ENCODE data around the gene CALM1. TPM values are rescaled to one million over a fixed set of nuclear protein-coding genes. Genes with fewer than 3 reads are reported as not detected.

Gene CALM1
- total RNA-seq, 2 donors from 2014 or later, result 355 to 493 TPM

GRCh38 chr14:90451443-90451842 is 54.6 kb downstream of the CALM1 start:
- H3K4me3 ChIP-seq, result no peak overlapping the region
- H3K9me3 ChIP-seq, result peaks cover 6% of the 10 kb centered on the region
- H3K27ac ChIP-seq, result no peak overlapping the region
- H3K27me3 ChIP-seq (replicated peaks; ENCODE audit: insufficient read depth), result no peaks in the 10 kb centered on the region
- H3K4me1 ChIP-seq (ENCODE audit: control insufficient read depth in 1 of 2, low read depth in 2 of 2), result peaks cover 0 to 12% of the 10 kb centered on the region in 2 donors
- DNase-seq (ENCODE audit: low spot score) (no peak), ATAC-seq (ENCODE audit: insufficient number of reproducible peaks, low FRiP score, low read depth) (no peak)
- no peaks in the 10 kb centered on the region for H3K36me3 ChIP-seq
- no peak for TF ChIP-seq CTCF (IDR thresholded peaks at IDR 0.05)

DNA sequence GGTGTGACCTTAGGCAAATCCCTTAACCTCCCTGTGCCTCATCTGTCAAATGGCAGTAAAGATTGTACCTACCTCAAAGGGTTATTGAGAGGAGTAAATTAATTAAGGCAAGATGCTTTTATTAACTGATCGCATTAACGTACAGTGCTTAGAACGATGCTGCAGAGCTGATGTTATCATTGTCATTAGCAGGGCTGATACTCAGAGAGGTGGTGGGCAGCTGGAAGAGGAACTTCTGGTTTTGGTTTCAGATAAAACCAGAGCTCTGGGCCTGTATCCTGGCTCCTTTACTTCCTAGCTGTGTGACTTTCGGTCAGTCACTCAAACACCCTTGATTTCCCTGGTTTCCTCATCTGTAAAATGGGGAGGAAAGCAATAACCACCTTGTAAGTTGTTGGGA is 55.1 kb downstream of the CALM1 start:
- H3K4me1 ChIP-seq (ENCODE audit: control insufficient read depth in 1 of 2, low read depth in 2 of 2), result peaks cover 0 to 12% of the 10 kb centered on the region in 2 donors
- H3K4me3 ChIP-seq, result no peak overlapping the region
- no peak for TF ChIP-seq CTCF (IDR thresholded peaks at IDR 0.05)
- H3K36me3 ChIP-seq, result no peaks in the 10 kb centered on the region
- ATAC-seq (ENCODE audit: insufficient number of reproducible peaks, low FRiP score, low read depth) (no peak), DNase-seq (ENCODE audit: low spot score) (no peak)
- H3K27me3 ChIP-seq (replicated peaks; ENCODE audit: insufficient read depth), result no peaks in the 10 kb centered on the region
- H3K27ac ChIP-seq, result no peak overlapping the region
- peaks cover 6% of the 10 kb centered on the region for H3K9me3 ChIP-seq

GRCh38 chr14:90452366-90452765 is 55.5 kb downstream of the CALM1 start:
- no peak for TF ChIP-seq CTCF (IDR thresholded peaks at IDR 0.05)
- no peak for DNase-seq (ENCODE audit: low spot score)
- no peak overlapping the region for H3K27ac ChIP-seq
- no peaks in the 10 kb centered on the region for H3K36me3 ChIP-seq
- no peaks in the 10 kb centered on the region for H3K27me3 ChIP-seq (replicated peaks; ENCODE audit: insufficient read depth)
- H3K9me3 ChIP-seq, result peaks cover 5% of the 10 kb centered on the region
- no peak overlapping the region for H3K4me3 ChIP-seq
- ATAC-seq (ENCODE audit: insufficient number of reproducible peaks, low FRiP score, low read depth), result no peak
- peaks cover 0 to 12% of the 10 kb centered on the region in 2 donors for H3K4me1 ChIP-seq (ENCODE audit: control insufficient read depth in 1 of 2, low read depth in 2 of 2)

GRCh38 chr14:90453401-90453951 is 56.6 kb downstream of the CALM1 start:
- ATAC-seq (ENCODE audit: insufficient number of reproducible peaks, low FRiP score, low read depth), result no peak
- peaks cover 0 to 12% of the 10 kb centered on the region in 2 donors for H3K4me1 ChIP-seq (ENCODE audit: control insufficient read depth in 1 of 2, low read depth in 2 of 2)
- H3K36me3 ChIP-seq, result no peaks in the 10 kb centered on the region
- no peak for DNase-seq (ENCODE audit: low spot score)
- no peak for TF ChIP-seq CTCF (IDR thresholded peaks at IDR 0.05)
- H3K27ac ChIP-seq, result no peak overlapping the region
- H3K27me3 ChIP-seq (replicated peaks; ENCODE audit: insufficient read depth), result no peaks in the 10 kb centered on the region
- H3K9me3 ChIP-seq, result no peaks in the 10 kb centered on the region
- no peak overlapping the region for H3K4me3 ChIP-seq

GRCh38 chr14:90454041-90455000 is 57.5 kb downstream of the CALM1 start:
- no peaks in the 10 kb centered on the region for H3K27me3 ChIP-seq (replicated peaks; ENCODE audit: insufficient read depth)
- H3K27ac ChIP-seq, result no peak overlapping the region
- DNase-seq (ENCODE audit: low spot score) (peak; percentile 33), ATAC-seq (ENCODE audit: insufficient number of reproducible peaks, low FRiP score, low read depth) (peak; percentile 72)
- no peaks in the 10 kb centered on the region for H3K36me3 ChIP-seq
- TF ChIP-seq CTCF (IDR thresholded peaks at IDR 0.05), result no peak
- peaks cover 0 to 12% of the 10 kb centered on the region in 2 donors for H3K4me1 ChIP-seq (ENCODE audit: control insufficient read depth in 1 of 2, low read depth in 2 of 2)
- no peaks in the 10 kb centered on the region for H3K9me3 ChIP-seq
- peak overlapping the region; percentile 61 for H3K4me3 ChIP-seq

All from thoracic aorta (tissue), 2 donors.